ENCODE data around the gene SLC39A3. TPM values are rescaled to one million over a fixed set of nuclear protein-coding genes. Genes with fewer than 3 reads are reported as not detected.

SLC39A3 gene
- total RNA-seq, 4 donors from 2014 or later: 29.8 to 42.5 (median 36.2) TPM

DNA sequence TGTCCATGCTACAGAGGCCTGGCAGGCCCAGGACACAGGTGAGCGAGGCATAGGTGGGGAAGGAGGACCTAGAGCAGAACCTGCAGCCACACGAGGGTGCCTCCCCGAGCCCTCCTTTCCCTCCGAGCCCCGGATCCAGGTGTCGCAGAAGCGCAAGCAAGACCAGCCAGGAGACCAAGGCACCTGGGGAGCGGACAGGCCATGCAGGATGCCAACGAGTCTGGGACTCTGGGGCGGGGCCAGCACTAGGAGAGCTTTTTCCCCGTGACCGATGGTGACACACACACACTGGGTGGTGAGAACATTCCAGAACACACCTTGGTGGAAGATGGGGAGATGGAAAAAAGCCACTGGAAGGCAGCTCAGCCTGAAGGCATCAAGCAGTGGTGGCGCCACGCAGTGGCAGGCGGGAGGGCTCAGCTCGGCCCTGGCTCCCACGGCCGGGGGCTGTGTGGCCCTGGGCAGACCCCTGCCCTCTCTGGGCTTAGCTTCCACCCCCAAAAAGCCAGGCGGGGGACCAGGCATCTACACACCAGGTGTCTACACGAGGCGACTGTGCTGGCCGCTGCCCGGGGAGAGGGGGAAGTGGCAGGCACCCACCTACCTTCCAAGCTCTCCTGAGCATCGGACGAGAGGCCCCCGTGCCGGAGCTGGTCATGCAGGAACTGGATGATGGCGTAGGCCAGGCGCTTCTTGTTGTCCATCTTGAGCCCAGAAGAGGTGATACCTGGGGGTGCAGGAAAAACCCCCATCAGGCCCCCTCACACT lies 28.7 kb upstream of the SLC39A3 start:
- 90% methylated on average over 28 to 29 of the region's 29 CpGs for WGBS, 2 donors
- no peak overlapping the region for H3K4me3 ChIP-seq
- TF ChIP-seq, protein P1, sequence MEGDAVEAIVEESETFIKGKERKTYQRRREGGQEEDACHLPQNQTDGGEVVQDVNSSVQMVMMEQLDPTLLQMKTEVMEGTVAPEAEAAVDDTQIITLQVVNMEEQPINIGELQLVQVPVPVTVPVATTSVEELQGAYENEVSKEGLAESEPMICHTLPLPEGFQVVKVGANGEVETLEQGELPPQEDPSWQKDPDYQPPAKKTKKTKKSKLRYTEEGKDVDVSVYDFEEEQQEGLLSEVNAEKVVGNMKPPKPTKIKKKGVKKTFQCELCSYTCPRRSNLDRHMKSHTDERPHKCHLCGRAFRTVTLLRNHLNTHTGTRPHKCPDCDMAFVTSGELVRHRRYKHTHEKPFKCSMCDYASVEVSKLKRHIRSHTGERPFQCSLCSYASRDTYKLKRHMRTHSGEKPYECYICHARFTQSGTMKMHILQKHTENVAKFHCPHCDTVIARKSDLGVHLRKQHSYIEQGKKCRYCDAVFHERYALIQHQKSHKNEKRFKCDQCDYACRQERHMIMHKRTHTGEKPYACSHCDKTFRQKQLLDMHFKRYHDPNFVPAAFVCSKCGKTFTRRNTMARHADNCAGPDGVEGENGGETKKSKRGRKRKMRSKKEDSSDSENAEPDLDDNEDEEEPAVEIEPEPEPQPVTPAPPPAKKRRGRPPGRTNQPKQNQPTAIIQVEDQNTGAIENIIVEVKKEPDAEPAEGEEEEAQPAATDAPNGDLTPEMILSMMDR (IDR thresholded peaks at IDR 0.05): no peak
- no peak for TF ChIP-seq POLR2A (IDR thresholded peaks at IDR 0.05)
- TF ChIP-seq EP300 (IDR thresholded peaks at IDR 0.05): no peak
- DNase-seq (ENCODE audit: low spot score in 2 of 2): no peak
- H3K27ac ChIP-seq: no peak overlapping the region
- no peaks in the 10 kb centered on the region for H3K27me3 ChIP-seq
- H3K4me1 ChIP-seq: peaks cover 0 to 37% (median 0%) of the 10 kb centered on the region in 4 donors
- no peaks in the 10 kb centered on the region for H3K9me3 ChIP-seq
- peaks cover 4 to 66% (median 10%) of the 10 kb centered on the region in 3 donors for H3K36me3 ChIP-seq

DNA sequence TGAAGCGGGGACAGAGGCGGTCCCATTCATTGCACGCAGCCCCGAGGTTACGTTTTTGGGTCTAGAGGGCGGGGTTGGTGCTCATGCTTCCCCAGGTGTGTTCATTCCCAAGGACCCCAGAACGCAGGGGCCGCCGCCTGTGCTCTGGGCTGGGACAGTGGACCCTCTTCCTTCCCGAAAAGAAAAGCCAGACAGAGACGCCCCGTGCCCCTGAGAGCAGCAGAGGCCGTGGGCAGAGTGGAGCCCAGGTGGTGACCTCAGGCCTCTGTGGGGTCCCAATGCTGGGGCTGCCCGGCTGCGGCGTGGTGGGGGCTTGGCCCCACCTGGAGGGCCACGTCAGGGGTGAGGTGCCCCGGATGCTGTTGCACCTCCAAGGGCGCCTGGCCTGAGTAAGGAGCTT lies 27.9 kb upstream of the SLC39A3 start:
- Histone ChIP-seq H3K36me3 (peaks cover 4 to 75% (median 10%) of the 10 kb centered on the region in 3 donors), H3K4me3 (no peak overlapping the region), H3K27me3 (no peaks in the 10 kb centered on the region), H3K4me1 (peaks cover 0 to 37% (median 0%) of the 10 kb centered on the region in 4 donors), H3K9me3 (no peaks in the 10 kb centered on the region), H3K27ac (no peak overlapping the region)
- TF ChIP-seq, protein P1 (IDR thresholded peaks at IDR 0.05): no peak
- TF ChIP-seq EP300 (IDR thresholded peaks at IDR 0.05) (no peak), POLR2A (IDR thresholded peaks at IDR 0.05) (no peak)
- DNase-seq (ENCODE audit: low spot score in 2 of 2): no peak
- 91 to 98% methylated on average over 18 to 19 of the region's 19 CpGs for WGBS, 2 donors

DNA sequence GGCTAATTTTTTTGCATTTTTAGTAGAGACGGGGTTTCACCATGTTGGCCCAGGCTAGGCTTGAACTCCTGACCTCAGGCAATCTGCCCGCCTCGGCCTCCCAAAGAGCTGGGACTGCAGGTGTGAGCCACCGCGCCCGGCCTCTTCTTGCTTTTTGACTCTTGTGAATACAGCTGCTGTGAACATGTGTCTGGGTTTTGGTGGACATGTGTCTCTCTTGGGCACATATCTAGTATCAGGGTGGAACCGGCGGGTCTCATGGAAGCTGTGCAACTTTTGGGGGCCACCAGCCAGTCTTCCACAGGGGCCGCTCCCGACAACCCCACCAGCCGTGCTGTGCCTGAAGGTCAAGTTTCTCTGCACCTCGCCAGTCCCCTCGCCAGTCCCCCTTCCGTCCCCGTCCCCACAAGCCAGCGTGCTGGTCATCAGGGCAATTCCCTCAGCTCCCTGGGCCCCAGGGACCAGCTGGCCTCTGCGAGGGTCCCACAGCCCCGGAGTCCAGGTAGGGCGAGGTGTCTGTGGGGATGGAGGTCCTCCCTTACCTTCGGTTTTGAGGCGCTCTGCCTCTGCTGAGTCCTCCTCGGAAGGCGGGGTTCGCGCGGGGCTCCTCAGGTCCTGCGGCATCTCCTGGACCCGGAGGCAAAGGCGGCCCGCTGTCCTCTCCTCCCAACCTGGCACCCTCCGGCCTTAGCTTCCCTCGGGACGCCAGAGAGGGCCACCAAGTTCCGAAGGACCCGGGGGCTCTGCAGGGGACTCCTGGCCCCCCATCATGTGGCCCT lies 27.0 kb upstream of the SLC39A3 start:
- no peaks in the 10 kb centered on the region for H3K9me3 ChIP-seq
- WGBS, 2 donors: 92 to 96% methylated on average over 24 to 29 of the region's 35 CpGs
- peaks cover 0 to 29% (median 0%) of the 10 kb centered on the region in 4 donors for H3K4me1 ChIP-seq
- no peak for TF ChIP-seq EP300 (IDR thresholded peaks at IDR 0.05)
- TF ChIP-seq, protein P1 (IDR thresholded peaks at IDR 0.05): no peak
- TF ChIP-seq POLR2A (IDR thresholded peaks at IDR 0.05): no peak
- H3K27ac ChIP-seq: no peak overlapping the region
- no peak for DNase-seq (ENCODE audit: low spot score in 2 of 2)
- H3K36me3 ChIP-seq: peaks cover 4 to 83% (median 10%) of the 10 kb centered on the region in 3 donors
- no peak overlapping the region for H3K4me3 ChIP-seq
- no peaks in the 10 kb centered on the region for H3K27me3 ChIP-seq

DNA sequence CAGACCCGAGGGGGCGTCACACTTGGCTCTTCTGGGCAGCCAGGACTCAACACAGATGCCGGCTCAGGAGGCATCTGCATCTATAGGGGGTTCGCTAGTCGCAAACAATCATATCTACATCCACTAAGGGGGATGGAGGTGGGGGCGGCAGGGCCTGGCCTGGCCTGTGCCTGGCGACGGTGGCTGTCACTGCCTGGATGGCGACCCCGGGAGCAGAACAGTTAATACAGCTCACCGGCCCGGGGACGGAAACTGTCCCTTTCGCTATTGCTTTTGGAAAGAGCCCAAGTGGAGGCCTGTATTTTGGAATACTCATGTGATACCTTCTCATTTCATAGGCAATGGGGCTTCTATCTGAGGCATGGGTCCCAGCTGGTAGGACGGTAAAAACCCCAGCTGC lies 25.6 kb upstream of the SLC39A3 start:
- Histone ChIP-seq H3K4me3 (no peak overlapping the region), H3K9me3 (no peaks in the 10 kb centered on the region)

More for the DNA sequence above, 25.6 kb upstream of the SLC39A3 start:
- no peaks in the 10 kb centered on the region for H3K27me3 ChIP-seq
- no peak for DNase-seq (ENCODE audit: low spot score in 2 of 2)
- H3K27ac ChIP-seq: no peak overlapping the region
- TF ChIP-seq POLR2A (IDR thresholded peaks at IDR 0.05) (no peak), EP300 (IDR thresholded peaks at IDR 0.05) (no peak)
- TF ChIP-seq, protein P1 (IDR thresholded peaks at IDR 0.05): no peak
- peaks cover 0 to 17% (median 0%) of the 10 kb centered on the region in 4 donors for H3K4me1 ChIP-seq
- H3K36me3 ChIP-seq: peaks cover 4 to 88% (median 20%) of the 10 kb centered on the region in 3 donors
- WGBS, 2 donors: 81 to 88% methylated on average over 15 of the region's 15 CpGs
